Esophagus (tissue), 2 donors: ENCODE measurements around the gene SPACA4. TPM values are rescaled to one million over a fixed set of nuclear protein-coding genes. Genes with fewer than 3 reads are reported as not detected.

Source experiments
- H3K27ac ChIP-seq, 2 donors: one replicate each; pipeline ENCODE4 v1.5.1; 2013; ENCODE audit warnings: low read depth in 2 of 2, mild to moderate bottlenecking in 2 of 2, inconsistent platforms in 1 of 2, low read length in 1 of 2, moderate library complexity in 1 of 2
- H3K27me3 ChIP-seq, 2 donors: one replicate each; pipeline ENCODE4 v1.6.1; 2013; ENCODE audit warnings: low read length in 2 of 2, control low read depth in 1 of 2, mild to moderate bottlenecking in 1 of 2; ENCODE audit not compliant: insufficient read depth in 2 of 2, control insufficient read depth in 1 of 2
- H3K36me3 ChIP-seq, 2 donors: one replicate each; pipeline ENCODE4 v1.6.1; 2013; ENCODE audit warnings: low read length in 1 of 2; ENCODE audit not compliant: control insufficient read depth in 2 of 2, insufficient read depth in 2 of 2
- H3K4me1 ChIP-seq, 2 donors: one replicate each; pipeline ENCODE4 v1.6.1; 2013; ENCODE audit warnings: low read length in 1 of 2; ENCODE audit not compliant: control insufficient read depth in 2 of 2, insufficient read depth in 2 of 2
- H3K4me3 ChIP-seq, 2 donors: one replicate each; pipeline ENCODE4 v1.5.1; 2013; ENCODE audit warnings: low read length in 2 of 2, mild to moderate bottlenecking in 2 of 2, low read depth in 1 of 2, moderate library complexity in 1 of 2
- H3K9me3 ChIP-seq, 2 donors: one replicate each; pipeline ENCODE4 v1.6.1; 2013; ENCODE audit warnings: mild to moderate bottlenecking in 2 of 2, low read depth in 1 of 2, low read length in 1 of 2, moderate library complexity in 1 of 2; ENCODE audit not compliant: control insufficient read depth in 2 of 2, insufficient read depth in 1 of 2
- WGBS, 2 donors: extraction: QIAGEN DNeasy Blood & Tissue Kit; methylation state at CpG; one replicate each; pipeline ENCODE4 v1.1.7; 2013; 5-methylcytosine and 5-hydroxymethylcytosine counted together
- polyA plus RNA-seq, 2 donors: library from polyadenylated mRNA; stranded (reverse); fragments of 200-250 nt; gene quantifications; one replicate each; pipeline ENCODE4 v1.2.3, GENCODE V29; 2013
- donor health status: healthy with polysubstance abuse.
- donor health status: Bipolar disorder and iron deficiency.

SPACA4 gene
- polyA plus RNA-seq, 2 donors = 1.2 to 1.9 TPM

- 49 to 51% methylated on average over 16 of the region's 16 CpGs for WGBS, 2 donors
- no peaks in the 10 kb centered on the region for H3K4me1 ChIP-seq
- H3K9me3 ChIP-seq = no peaks in the 10 kb centered on the region
- no peak overlapping the region for H3K27ac ChIP-seq
- no peaks in the 10 kb centered on the region for H3K27me3 ChIP-seq
- H3K36me3 ChIP-seq = no peaks in the 10 kb centered on the region
- H3K4me3 ChIP-seq = no peak overlapping the region
Observed at GRCh38 chr19:48656840-48657474, 50.4 kb downstream of the SPACA4 start.

Other genes starting within 250 kb of the SPACA4 start
- 1 to 10 TPM; 4.0 to 9.1 TPM for gene TMEM143, start 242.8 kb upstream of the SPACA4 start, polyA plus RNA-seq
- not detected for gene SYNGR4, start 242.4 kb upstream of the SPACA4 start, polyA plus RNA-seq
- gene KDELR1, start 215.2 kb upstream of the SPACA4 start, polyA plus RNA-seq = 10 to 100 TPM; 62.7 to 70.2 TPM
- gene GRIN2D, start 213.1 kb upstream of the SPACA4 start, polyA plus RNA-seq = under 1 TPM; 0.06 to 0.08 TPM
- 10 to 100 TPM in 1 of 2 donors, 1 to 10 TPM in 1; 6.2 to 18.1 TPM for gene GRWD1, start 160.8 kb upstream of the SPACA4 start, polyA plus RNA-seq
- 1 to 10 TPM in 1 of 2 donors, under 1 TPM in 1; 0.54 to 1.0 TPM for gene KCNJ14, start 151.2 kb upstream of the SPACA4 start, polyA plus RNA-seq
- gene CYTH2, start 137.4 kb upstream of the SPACA4 start, polyA plus RNA-seq = 10 to 100 TPM; 52.2 to 59.3 TPM
- gene LMTK3, start 94.9 kb upstream of the SPACA4 start, polyA plus RNA-seq = 1 to 10 TPM; 2.9 to 7.5 TPM
- gene SULT2B1, start 54.6 kb upstream of the SPACA4 start, polyA plus RNA-seq = 100 to 1,000 TPM; 295 to 320 TPM
- gene FAM83E, start 8.3 kb downstream of the SPACA4 start, polyA plus RNA-seq = 10 to 100 TPM in 1 of 2 donors, 1 to 10 TPM in 1; 6.5 to 26.7 TPM
- 1,000 to 10,000 TPM; 2,667 to 2,860 TPM for gene RPL18, start 12.4 kb downstream of the SPACA4 start, polyA plus RNA-seq
- gene SPHK2, start 12.8 kb downstream of the SPACA4 start, polyA plus RNA-seq = 10 to 100 TPM in 1 of 2 donors, 1 to 10 TPM in 1; 9.0 to 15.5 TPM
- 10 to 100 TPM in 1 of 2 donors, 1 to 10 TPM in 1; 8.9 to 13.3 TPM for gene DBP, start 30.6 kb downstream of the SPACA4 start, polyA plus RNA-seq
- gene CA11, start 39.4 kb downstream of the SPACA4 start, polyA plus RNA-seq = 10 to 100 TPM in 1 of 2 donors, 1 to 10 TPM in 1; 6.8 to 12.7 TPM
- gene NTN5, start 66.3 kb downstream of the SPACA4 start, polyA plus RNA-seq = under 1 TPM; 0.25 to 0.39 TPM
- gene FUT2, start 89.2 kb downstream of the SPACA4 start, polyA plus RNA-seq = 10 to 100 TPM; 34.5 to 51.8 TPM
- gene MAMSTR, start 113.0 kb downstream of the SPACA4 start, polyA plus RNA-seq = 1 to 10 TPM in 1 of 2 donors, under 1 TPM in 1; 0.96 to 1.6 TPM
- 10 to 100 TPM in 1 of 2 donors, 1 to 10 TPM in 1; 7.0 to 11.4 TPM for gene RASIP1, start 133.9 kb downstream of the SPACA4 start, polyA plus RNA-seq
- under 1 TPM; 0.16 to 0.39 TPM for gene IZUMO1, start 140.2 kb downstream of the SPACA4 start, polyA plus RNA-seq
- gene FUT1, start 145.9 kb downstream of the SPACA4 start, polyA plus RNA-seq = 1 to 10 TPM; 1.1 to 2.4 TPM
- gene FGF21, start 148.8 kb downstream of the SPACA4 start, polyA plus RNA-seq = not detected
- gene BCAT2, start 204.3 kb downstream of the SPACA4 start, polyA plus RNA-seq = 10 to 100 TPM; 21.9 to 31.4 TPM
- 1 to 10 TPM; 2.2 to 3.4 TPM for gene HSD17B14, start 229.7 kb downstream of the SPACA4 start, polyA plus RNA-seq